ENCODE data around the gene VPS13C.

VPS13C gene

GRCh38 chr15:61916104-61916503 lies 144.1 kb downstream of the VPS13C start:
- TF ChIP-seq REST (IDR thresholded peaks at IDR 0.05; ENCODE audit: insufficient read depth in 1 of 2, low read depth in 2 of 2, low read length in 2 of 2) (no peak), TAF1 (IDR thresholded peaks at IDR 0.05; ENCODE audit: borderline replicate concordance, insufficient read depth, low read length) (no peak), FOXP2 (optimal IDR thresholded peaks at IDR 0.05; ENCODE audit: borderline replicate concordance, extremely low read depth, extremely low read length, insufficient read depth) (no peak), POLR2AphosphoS5 (IDR thresholded peaks at IDR 0.05; ENCODE audit: low read depth, low read length) (no peak), SIN3A (IDR thresholded peaks at IDR 0.05; ENCODE audit: borderline replicate concordance, insufficient read depth, low read length) (no peak)

GRCh38 chr15:61915640-61916039 lies 144.6 kb downstream of the VPS13C start:
- TF ChIP-seq REST (IDR thresholded peaks at IDR 0.05; ENCODE audit: insufficient read depth in 1 of 2, low read depth in 2 of 2, low read length in 2 of 2) (no peak), POLR2AphosphoS5 (IDR thresholded peaks at IDR 0.05; ENCODE audit: low read depth, low read length) (no peak), SIN3A (IDR thresholded peaks at IDR 0.05; ENCODE audit: borderline replicate concordance, insufficient read depth, low read length) (no peak), TAF1 (IDR thresholded peaks at IDR 0.05; ENCODE audit: borderline replicate concordance, insufficient read depth, low read length) (no peak), FOXP2 (optimal IDR thresholded peaks at IDR 0.05; ENCODE audit: borderline replicate concordance, extremely low read depth, extremely low read length, insufficient read depth) (no peak)

- no peak for TF ChIP-seq SIN3A (IDR thresholded peaks at IDR 0.05; ENCODE audit: borderline replicate concordance, insufficient read depth, low read length)
- no peak for TF ChIP-seq REST (IDR thresholded peaks at IDR 0.05; ENCODE audit: insufficient read depth in 1 of 2, low read depth in 2 of 2, low read length in 2 of 2)
- no peak for TF ChIP-seq POLR2AphosphoS5 (IDR thresholded peaks at IDR 0.05; ENCODE audit: low read depth, low read length)
- TF ChIP-seq FOXP2 (optimal IDR thresholded peaks at IDR 0.05; ENCODE audit: borderline replicate concordance, extremely low read depth, extremely low read length, insufficient read depth): no peak
Measured at GRCh38 chr15:61910839-61911369, 149.3 kb downstream of the VPS13C start.

GRCh38 chr15:61908241-61908640 lies 152.0 kb downstream of the VPS13C start:
- no peak for TF ChIP-seq FOXP2 (optimal IDR thresholded peaks at IDR 0.05; ENCODE audit: borderline replicate concordance, extremely low read depth, extremely low read length, insufficient read depth)
- no peak for TF ChIP-seq SIN3A (IDR thresholded peaks at IDR 0.05; ENCODE audit: borderline replicate concordance, insufficient read depth, low read length)
- TF ChIP-seq POLR2AphosphoS5 (IDR thresholded peaks at IDR 0.05; ENCODE audit: low read depth, low read length): no peak
- no peak for TF ChIP-seq REST (IDR thresholded peaks at IDR 0.05; ENCODE audit: insufficient read depth in 1 of 2, low read depth in 2 of 2, low read length in 2 of 2)
- TF ChIP-seq TAF1 (IDR thresholded peaks at IDR 0.05; ENCODE audit: borderline replicate concordance, insufficient read depth, low read length): no peak

- TF ChIP-seq FOXP2 (optimal IDR thresholded peaks at IDR 0.05; ENCODE audit: borderline replicate concordance, extremely low read depth, extremely low read length, insufficient read depth) (no peak), TAF1 (IDR thresholded peaks at IDR 0.05; ENCODE audit: borderline replicate concordance, insufficient read depth, low read length) (no peak), SIN3A (IDR thresholded peaks at IDR 0.05; ENCODE audit: borderline replicate concordance, insufficient read depth, low read length) (no peak), POLR2AphosphoS5 (IDR thresholded peaks at IDR 0.05; ENCODE audit: low read depth, low read length) (no peak), REST (IDR thresholded peaks at IDR 0.05; ENCODE audit: insufficient read depth in 1 of 2, low read depth in 2 of 2, low read length in 2 of 2) (no peak)
Measured at GRCh38 chr15:61907753-61908086, 152.5 kb downstream of the VPS13C start.

Data from PFSK-1 (cell line).